GM21723 (cell line): ENCODE results near the gene ZPBP2.
A peak's percentile ranks its signal among the peaks of the same experiment; 100 is the strongest.

ENCODE experiments used
- ATAC-seq: cut with Tn5 transposase; IDR thresholded peaks from one replicate; pipeline ENCODE4 v1.9.1; 2021; ENCODE audit warnings: mild to moderate bottlenecking, moderate library complexity; ENCODE audit not compliant: unreplicated experiment

ZPBP2 gene

DNA sequence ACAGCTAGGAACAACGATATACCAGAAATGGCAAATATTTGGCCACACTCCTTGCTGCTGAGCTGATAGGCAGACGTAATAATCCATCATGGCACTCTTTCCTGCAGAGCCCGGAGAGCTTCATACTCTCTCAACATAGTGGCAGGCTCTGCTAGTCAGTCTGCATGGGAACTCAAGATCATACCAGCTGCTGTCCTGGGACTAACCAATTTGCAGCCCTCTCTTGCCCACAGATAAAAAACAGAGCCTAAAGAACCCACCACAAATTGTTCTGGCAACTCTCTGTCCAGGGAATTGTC, 36.9 kb downstream of the ZPBP2 start:
- ATAC-seq, result no peak

DNA sequence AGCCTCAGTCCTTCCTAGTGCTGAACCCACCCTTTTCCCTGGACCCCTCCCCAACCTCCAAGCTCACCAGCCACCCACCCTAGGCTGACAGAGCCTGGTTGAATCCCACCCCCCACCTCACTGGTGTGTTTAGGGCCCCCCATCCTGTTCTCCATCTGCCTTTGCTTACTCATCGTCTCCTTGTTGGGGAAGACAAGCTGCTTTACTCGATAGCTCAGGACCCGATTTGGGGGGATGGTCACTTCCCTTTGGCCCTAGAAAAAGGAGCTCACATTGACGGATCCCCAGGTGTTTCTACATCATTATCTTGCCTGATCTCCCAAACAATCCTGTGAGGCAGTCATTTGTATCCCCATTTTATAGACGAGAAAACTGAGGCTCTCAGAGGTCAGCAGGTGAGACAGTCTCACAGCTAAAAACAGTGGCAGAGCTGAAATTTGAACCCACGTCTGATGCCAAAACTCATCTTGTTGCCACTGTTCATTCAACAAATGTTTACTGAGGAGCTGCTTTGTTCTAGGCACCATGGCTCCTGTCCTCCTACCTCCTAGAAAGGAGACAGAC, 40.9 kb downstream of the ZPBP2 start:
- no peak for ATAC-seq

DNA sequence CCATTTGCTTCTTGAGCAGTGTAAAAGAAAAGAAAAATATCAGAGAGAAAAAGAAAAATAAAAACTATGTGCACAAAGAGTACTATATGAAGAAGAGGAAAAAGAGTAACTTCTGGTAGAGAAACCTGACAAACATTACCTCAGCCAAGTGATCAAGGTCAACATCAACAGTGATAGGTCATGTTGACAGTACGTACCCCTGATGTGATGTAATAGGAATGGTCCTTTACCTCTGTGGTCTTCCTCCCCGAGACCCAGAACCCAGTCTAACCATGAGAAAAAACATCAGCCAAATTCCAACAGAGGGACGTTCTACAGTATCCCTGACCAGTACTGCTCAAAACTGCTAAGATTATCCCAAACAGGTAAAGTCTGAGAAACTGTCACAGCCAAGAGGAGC, 46.0 kb downstream of the ZPBP2 start:
- no peak for ATAC-seq

DNA sequence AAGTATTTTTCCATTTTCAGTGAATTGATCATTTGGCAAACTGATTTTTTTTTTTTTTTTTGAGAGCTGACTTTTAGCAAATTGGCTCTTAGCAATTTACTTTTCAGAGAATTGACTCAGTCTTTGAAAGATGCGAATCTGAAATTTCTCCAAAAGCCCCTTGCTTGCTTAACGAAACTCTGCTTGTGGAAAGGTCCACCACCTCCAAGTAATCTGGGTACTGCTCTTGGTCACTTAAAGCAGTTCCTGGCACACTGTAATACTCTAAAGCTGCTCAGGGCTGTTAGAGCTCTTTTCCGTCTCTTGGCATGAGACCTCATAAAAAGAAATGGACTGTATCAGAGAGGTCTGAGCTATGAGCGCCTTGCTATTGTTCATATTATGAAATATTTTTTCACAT, 47.6 kb downstream of the ZPBP2 start:
- ATAC-seq, result no peak

DNA sequence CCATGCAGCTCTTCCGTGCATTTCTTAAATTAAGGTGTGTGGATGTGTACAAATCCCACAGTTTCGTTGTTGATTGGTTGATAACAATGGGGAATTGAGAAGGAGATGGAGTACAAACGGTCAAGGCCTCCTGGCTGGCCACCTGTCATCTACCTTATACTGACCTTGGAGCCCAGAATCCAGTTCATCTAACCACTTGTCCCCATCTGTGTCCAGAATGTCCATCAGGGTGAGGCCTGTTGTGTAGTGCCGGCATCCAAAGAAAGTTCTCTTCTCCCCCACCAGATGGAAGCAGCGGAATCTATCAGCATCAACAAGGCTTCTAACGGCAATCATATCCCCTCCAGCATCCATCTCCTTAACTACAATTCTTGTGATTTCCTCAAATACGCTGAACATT, 48.9 kb downstream of the ZPBP2 start:
- no peak for ATAC-seq

DNA sequence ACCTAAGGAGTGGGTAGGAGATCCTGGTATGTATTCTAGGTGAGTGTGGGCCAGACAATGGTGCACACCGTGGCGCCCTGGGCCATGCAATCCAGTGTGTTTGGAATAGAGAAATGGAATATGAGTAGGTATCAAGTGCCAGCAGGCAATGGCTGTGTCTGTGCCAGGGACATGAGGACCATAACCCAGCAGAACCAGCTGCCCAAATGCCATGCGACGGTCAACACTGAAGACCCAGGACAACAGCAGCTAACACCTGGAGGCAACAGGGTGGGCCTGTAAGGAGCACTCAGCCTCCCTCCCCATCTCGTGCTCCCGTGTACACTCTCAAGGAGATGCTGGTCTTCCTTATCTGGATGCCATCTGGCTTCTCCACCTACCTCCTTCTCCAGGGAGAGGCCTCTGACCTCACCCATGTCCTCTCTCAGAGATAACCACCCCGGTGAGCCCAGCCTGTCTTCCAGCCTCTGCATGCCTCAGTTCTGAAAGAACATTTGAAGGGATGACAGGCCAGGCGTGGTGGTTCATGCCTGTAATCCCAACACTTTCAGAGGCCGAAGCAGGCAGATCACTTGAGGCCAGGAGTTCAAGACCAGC, 51.2 kb downstream of the ZPBP2 start:
- no peak for ATAC-seq

DNA sequence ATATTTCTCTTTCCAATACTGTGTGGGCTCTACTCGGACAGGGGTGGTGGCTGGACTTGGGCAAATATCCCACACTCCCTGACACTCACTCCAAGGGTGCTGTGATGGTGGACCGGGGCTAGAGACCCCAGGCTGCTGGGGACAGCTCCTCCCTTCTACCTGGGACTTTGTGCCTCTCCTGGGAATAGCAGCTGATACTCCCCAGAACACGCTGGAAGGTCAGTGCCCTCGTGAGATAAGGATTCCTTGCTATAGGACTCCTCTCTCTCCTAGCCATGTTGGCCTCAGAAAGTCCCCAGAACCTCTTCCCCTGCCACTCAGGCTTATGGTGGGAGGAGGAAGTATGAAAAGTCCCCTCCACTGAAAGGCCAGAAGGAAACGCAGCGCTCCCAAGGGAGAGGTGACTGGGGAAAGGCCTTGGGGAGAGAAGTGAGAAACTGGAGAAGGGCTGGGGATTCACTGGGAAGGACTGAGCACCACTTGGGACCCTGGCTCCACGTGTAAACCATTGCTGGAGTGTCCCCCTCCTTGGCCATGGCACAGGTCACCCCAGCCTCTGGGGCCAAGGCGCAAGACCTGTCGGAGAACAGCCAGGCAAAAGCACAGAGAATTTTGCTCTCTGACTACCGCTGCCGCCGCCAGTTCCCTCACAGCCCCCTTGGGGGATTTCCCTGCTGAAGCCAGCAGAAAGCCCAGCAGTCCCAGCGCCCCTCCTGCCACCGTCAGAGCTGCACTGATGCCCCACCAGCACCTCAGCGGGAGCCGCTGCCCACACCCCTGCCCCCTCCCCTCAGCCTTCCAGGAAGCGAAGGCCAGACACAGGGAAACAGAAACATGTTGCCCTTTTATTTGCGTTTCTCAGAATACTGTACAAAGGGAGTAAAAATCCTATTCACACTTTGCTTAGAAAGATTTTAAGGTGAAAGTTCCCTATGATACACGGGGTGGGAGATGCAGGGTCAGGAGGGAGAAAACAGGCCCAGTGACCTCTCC, 52.5 kb downstream of the ZPBP2 start:
- ATAC-seq, result no peak

DNA sequence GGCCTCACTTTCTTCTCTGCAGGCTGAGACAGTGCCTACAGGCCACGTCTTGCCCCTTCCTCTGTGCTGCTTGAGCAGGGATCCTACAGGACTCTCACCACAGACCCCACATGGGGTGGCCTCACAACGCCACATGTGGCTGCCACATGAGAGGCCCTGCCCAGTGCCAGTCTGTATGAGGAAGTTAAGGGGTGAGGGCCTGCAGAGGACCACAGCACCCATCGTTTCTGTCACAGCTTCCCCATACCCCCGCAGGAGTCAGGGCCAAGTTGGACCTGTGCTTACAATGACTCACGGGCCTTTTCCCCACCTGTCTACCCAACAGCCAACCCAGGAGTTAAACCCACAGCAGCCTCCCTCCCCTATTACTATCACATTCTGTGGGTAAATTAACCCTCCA, 53.3 kb downstream of the ZPBP2 start:
- no peak for ATAC-seq

DNA sequence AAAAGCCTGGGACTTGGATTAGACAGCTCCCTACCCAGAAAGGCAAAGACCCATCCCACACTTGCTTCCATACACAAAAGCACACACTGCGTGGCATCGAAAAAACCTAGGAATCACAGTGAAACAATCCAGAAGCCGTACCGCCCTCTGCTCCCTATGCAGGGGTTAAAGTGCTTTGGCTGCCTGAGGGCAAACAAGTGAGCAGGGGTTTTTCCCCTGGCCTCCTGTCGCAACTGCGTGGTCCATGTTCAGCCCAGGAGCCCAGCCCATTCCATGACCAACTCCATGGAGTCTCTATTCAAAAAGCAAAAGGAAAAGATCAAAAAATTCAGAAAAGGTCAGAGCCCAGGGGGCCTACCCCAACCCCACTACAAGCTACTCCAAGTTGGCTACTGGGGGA, 54.0 kb downstream of the ZPBP2 start:
- no peak for ATAC-seq

DNA sequence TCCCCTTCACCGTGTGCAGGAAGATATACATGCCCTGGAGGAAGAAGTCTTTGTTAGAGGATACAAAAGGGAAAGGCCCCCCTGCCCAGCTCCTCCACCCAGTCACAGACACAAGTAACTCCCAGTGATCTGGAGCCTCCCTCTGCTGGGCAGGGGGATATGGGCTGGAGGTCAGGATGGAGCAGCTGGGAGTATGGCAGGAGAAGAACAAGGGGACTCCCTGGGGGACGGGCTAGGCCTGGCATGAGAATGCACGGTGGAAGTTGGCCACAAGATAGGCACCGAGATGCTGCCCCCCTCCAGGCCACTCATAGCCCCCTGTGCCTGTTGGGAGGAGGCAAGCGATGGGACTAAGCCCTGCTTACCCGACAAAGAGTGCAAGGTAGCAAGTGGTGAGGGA, 55.2 kb downstream of the ZPBP2 start:
- ATAC-seq, result no peak

DNA sequence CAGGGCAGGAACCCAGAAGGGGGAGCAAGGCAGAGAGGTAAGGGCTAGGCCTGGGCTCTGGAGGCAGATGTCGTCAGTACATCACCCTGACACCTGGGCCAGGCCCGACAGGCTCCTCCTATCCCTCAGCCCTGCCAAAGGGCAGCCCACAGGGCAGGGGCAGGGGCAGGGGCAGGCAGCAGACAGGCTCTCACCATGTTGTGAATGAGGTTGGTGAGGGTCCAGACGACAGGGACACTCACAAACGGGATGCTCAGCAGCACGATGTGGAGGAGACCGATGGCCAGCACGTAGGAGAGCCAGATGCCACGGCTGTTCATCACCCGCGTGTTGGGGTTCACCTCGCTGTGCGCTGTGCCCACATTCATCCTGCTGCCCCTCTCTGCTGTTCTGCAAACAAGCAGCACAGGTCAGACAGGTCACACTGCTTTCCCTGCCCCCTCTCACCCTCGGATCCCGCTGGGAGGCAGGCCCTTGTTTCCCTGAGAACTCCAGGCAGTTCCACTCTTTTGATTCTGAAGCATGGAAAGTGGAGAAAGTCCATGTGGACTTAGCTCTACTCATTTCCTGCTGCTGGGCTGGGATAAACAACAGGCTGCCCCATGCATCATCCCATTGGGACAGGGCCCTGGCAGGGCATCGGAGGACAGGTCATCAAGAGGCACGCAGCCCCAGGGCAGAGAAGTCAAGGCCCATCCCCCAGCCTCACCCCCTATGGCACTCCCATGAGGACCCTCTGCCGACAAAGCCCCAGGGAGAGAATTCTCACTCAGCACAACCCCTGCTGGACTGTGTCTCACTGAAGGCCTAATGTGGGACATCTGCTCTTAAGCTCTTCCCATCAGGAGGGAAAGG, 56.1 kb downstream of the ZPBP2 start:
- ATAC-seq, result no peak

DNA sequence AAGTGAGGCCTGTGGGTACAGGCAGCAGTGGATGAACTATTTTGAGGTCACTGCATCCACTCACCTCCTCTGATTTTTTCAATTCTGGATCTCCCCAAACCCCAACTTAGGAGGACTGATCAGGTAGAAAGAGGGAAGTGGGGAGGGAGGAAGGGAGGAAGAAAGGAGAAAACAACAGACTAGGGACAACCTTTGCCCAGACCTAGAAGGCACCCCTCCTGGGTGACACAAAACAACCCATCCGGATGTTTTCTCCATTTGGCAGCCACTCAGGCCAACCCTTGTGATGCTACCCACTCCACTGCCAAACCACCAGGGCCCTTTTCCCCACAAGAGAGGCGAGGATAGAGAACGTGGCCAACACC, 56.7 kb downstream of the ZPBP2 start:
- ATAC-seq, result no peak

DNA sequence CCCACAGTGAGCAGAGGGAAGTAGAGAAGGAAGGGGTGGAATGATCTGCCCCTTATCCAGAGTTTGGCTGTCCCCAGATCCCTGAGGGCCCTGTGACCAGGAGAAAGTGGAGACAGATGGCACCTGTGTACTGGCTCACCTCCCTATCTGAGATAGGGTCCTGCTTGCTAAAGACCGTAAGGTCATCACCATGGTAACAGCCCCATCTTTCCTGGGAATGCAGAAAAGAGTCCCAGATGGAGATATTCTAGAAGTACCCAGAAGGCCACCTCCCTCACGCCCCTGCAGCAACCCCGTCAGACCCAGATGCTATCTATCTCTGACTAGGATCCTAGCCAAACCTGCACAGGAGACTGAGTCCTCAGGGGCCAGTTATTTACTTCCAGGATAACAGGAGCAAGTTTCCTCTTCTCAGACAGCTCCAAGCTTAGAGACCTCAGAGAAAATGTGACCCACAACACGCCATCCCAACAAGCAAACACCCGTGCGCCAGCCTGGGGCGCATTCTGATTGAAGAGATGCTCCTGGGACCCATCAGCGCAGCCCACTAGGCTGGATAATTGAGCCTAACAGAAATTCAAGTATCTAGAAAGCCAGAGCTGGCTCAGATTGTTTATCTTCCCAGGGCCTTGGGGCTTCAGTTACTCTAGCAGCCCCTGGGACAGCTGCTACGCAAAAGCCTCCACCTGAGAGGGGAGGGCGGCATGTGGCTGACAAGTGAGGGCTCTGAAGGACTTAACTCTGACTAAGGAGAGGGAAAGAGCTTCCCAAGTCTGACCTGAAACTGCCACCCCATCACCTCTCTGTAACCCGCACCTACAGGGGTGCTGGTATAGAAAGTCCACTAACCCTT, 57.5 kb downstream of the ZPBP2 start:
- ATAC-seq, result no peak

DNA sequence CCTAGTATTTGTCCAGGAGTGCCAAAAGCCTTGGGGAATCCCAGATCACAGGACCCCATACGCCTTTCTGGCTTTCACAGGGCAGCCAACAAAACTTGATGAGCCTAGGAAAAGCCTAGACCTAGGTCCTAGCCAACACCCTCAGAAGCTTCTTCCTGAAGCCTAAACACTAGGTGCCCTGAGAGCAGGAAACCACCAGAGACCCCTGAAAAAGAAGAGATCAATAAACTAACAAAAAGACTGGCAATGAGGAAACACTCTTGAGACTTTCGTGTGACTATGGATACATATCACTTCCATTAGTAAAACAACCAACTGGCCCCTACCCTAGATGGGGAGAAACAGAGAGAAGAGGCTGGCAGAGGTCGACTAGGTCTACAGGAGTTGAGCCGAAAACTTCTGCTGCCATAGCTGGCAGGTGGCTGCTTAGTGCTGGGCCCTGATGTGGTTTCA, 58.2 kb downstream of the ZPBP2 start:
- ATAC-seq, result no peak

DNA sequence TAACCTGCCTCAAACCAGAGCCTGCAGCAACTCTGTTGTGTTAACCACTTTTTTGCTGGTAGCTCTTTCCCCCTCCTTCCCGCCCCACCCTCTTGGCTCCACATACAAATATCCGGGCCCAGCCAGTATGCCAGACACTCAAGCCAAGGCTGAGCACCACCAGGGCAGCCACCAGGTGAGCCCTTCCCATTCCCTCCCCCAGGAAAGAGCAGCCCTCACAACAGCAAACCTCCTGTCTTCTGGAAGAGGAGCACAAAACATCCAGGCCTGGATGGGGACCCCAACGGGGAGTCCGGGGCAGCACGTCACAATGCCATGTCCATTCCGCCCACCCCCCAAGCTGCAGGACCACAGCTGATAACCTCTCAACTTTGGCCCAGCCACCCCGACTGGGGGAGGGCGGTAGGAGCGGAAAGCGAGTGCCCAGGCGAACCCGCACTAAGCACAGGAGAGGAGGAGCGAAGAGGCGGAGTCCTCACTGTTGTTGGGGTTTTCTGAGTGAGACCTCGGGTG, 58.6 kb downstream of the ZPBP2 start:
- ATAC-seq, result peak; percentile 27
